Suprapubic skin (tissue), 4 donors: ENCODE data around the gene IZUMO1. TPM values are rescaled to one million over a fixed set of nuclear protein-coding genes. Genes with fewer than 3 reads are reported as not detected.

Experiments used
- DNase-seq, 2 donors: peaks; one replicate each; pipeline ENCODE4 v3.0.0-alpha.2; 2019; ENCODE audit warnings: low spot score in 2 of 2
- H3K27ac ChIP-seq: fragments of 200-600 bp; sonication (generic); one replicate; pipeline ENCODE4 v1.5.1; 2019
- H3K27me3 ChIP-seq: fragments of 200-600 bp; sonication (generic); one replicate; pipeline ENCODE4 v1.5.1; 2019
- H3K36me3 ChIP-seq: fragments of 200-600 bp; sonication (generic); one replicate; pipeline ENCODE4 v1.5.1; 2019
- H3K4me1 ChIP-seq: fragments of 200-600 bp; sonication (generic); one replicate; pipeline ENCODE4 v1.5.1; 2019
- H3K4me3 ChIP-seq: fragments of 200-600 bp; sonication (generic); one replicate; pipeline ENCODE4 v1.5.1; 2019; ENCODE audit warnings: mild to moderate bottlenecking
- H3K9me3 ChIP-seq: fragments of 200-600 bp; sonication (generic); one replicate; pipeline ENCODE4 v1.5.1; 2019
- CTCF ChIP-seq, 2 donors: fragments of 200-600 bp in 1 of 2; fragments of 450-650 bp in 1 of 2; sonication (generic) in 1 of 2; IDR thresholded peaks; one replicate each; pipeline ENCODE4 v1.5.1; 2016 to 2019; ENCODE audit warnings: antibody characterized with exemption in 2 of 2, mild to moderate bottlenecking in 1 of 2, moderate library complexity in 1 of 2
- EP300 ChIP-seq: sonication (generic); formaldehyde crosslinking; IDR thresholded peaks from one replicate; pipeline ENCODE4 v1.6.1; 2017; ENCODE audit warnings: antibody characterized with exemption
- POLR2A ChIP-seq, 2 donors: fragments of 450-650 bp; IDR thresholded peaks; one replicate each; pipeline ENCODE4 v1.6.1; 2017; ENCODE audit warnings: antibody characterized with exemption in 2 of 2, mild to moderate bottlenecking in 2 of 2, moderate library complexity in 2 of 2
- POLR2AphosphoS5 ChIP-seq, 3 donors: sonication (generic); formaldehyde crosslinking; IDR thresholded peaks; one replicate each; pipeline ENCODE4 v1.6.1; 2017; ENCODE audit warnings: antibody characterized with exemption in 3 of 3
- WGBS: methylation state at CpG from one replicate; pipeline ENCODE4 v1.1.5; 2018; 5-methylcytosine and 5-hydroxymethylcytosine counted together
- total RNA-seq, 4 donors: library from RNA; depleted of rRNA; stranded (reverse); fragments of >200 nt; gene quantifications; one replicate each; pipeline ENCODE4 v1.1.0, GENCODE V29; 2016

IZUMO1 gene
- total RNA-seq, 4 donors from 2014 or later, result 0.40 to 0.45 TPM; not detected in 2

GRCh38 chr19:48777720-48778119, 31.0 kb upstream of the IZUMO1 start:
- DNase-seq, result no peak
- 98% methylated on average over 11 of the region's 12 CpGs for WGBS
- H3K4me3 ChIP-seq, result no peak overlapping the region
- H3K27ac ChIP-seq, result no peak overlapping the region
- H3K9me3 ChIP-seq, result no peaks in the 10 kb centered on the region
- H3K4me1 ChIP-seq, result peaks cover 20% of the 10 kb centered on the region
- no peaks in the 10 kb centered on the region for H3K27me3 ChIP-seq
- TF ChIP-seq POLR2AphosphoS5 (IDR thresholded peaks at IDR 0.05), result no peak
- no peaks in the 10 kb centered on the region for H3K36me3 ChIP-seq

GRCh38 chr19:48777139-48777538, 30.4 kb upstream of the IZUMO1 start:
- Histone ChIP-seq H3K27ac (no peak overlapping the region), H3K36me3 (no peaks in the 10 kb centered on the region), H3K4me3 (no peak overlapping the region), H3K9me3 (no peaks in the 10 kb centered on the region), H3K4me1 (peaks cover 14% of the 10 kb centered on the region), H3K27me3 (no peaks in the 10 kb centered on the region)
- no peak for DNase-seq
- TF ChIP-seq POLR2A (IDR thresholded peaks at IDR 0.05) (no peak), CTCF (IDR thresholded peaks at IDR 0.05) (no peak), POLR2AphosphoS5 (IDR thresholded peaks at IDR 0.05) (no peak), EP300 (no peak)
- WGBS, result 92% methylated on average over 5 of the region's 5 CpGs

- Histone ChIP-seq H3K36me3 (no peaks in the 10 kb centered on the region), H3K4me3 (no peak overlapping the region), H3K27me3 (no peaks in the 10 kb centered on the region), H3K27ac (no peak overlapping the region), H3K4me1 (peaks cover 13% of the 10 kb centered on the region), H3K9me3 (no peaks in the 10 kb centered on the region)
- 71% methylated on average over 13 of the region's 13 CpGs for WGBS
- peak in 1 of 2 donors; percentile 86 for DNase-seq
- no peak for TF ChIP-seq CTCF (IDR thresholded peaks at IDR 0.05)
- no peak for TF ChIP-seq POLR2AphosphoS5 (IDR thresholded peaks at IDR 0.05)
- no peak for TF ChIP-seq EP300
Measured at GRCh38 chr19:48772503-48772953, 25.8 kb upstream of the IZUMO1 start.

- 46% methylated on average over 20 of the region's 20 CpGs for WGBS
- Histone ChIP-seq H3K27ac (peak overlapping the region; percentile 60), H3K4me3 (no peak overlapping the region), H3K4me1 (peaks cover 13% of the 10 kb centered on the region), H3K27me3 (no peaks in the 10 kb centered on the region), H3K36me3 (no peaks in the 10 kb centered on the region), H3K9me3 (no peaks in the 10 kb centered on the region)
- TF ChIP-seq POLR2AphosphoS5 (IDR thresholded peaks at IDR 0.05) (no peak), POLR2A (IDR thresholded peaks at IDR 0.05) (no peak), EP300 (no peak), CTCF (IDR thresholded peaks at IDR 0.05) (no peak)
- DNase-seq, result no peak
Measured at GRCh38 chr19:48770734-48771472, 24.2 kb upstream of the IZUMO1 start.

- no peak for TF ChIP-seq POLR2A (IDR thresholded peaks at IDR 0.05)
- no peak for TF ChIP-seq CTCF (IDR thresholded peaks at IDR 0.05)
- TF ChIP-seq EP300, result no peak
- TF ChIP-seq POLR2AphosphoS5 (IDR thresholded peaks at IDR 0.05), result no peak
- Histone ChIP-seq H3K4me1 (peaks cover 13% of the 10 kb centered on the region), H3K27ac (peak overlapping the region; percentile 60), H3K4me3 (no peak overlapping the region), H3K9me3 (no peaks in the 10 kb centered on the region), H3K36me3 (no peaks in the 10 kb centered on the region), H3K27me3 (no peaks in the 10 kb centered on the region)
- no peak for DNase-seq
- 75% methylated on average over 7 of the region's 7 CpGs for whole genome bisulfite sequencing
Measured at GRCh38 chr19:48770266-48770665, 23.6 kb upstream of the IZUMO1 start.
